Cerebellar cortex (tissue), 1 donor: ENCODE results near the gene PADI6.

ENCODE experiments used
- DNase-seq: peaks from one replicate; pipeline ENCODE4 v3.0.0-alpha.2; 2015; ENCODE audit warnings: low spot score

Gene PADI6

DNA sequence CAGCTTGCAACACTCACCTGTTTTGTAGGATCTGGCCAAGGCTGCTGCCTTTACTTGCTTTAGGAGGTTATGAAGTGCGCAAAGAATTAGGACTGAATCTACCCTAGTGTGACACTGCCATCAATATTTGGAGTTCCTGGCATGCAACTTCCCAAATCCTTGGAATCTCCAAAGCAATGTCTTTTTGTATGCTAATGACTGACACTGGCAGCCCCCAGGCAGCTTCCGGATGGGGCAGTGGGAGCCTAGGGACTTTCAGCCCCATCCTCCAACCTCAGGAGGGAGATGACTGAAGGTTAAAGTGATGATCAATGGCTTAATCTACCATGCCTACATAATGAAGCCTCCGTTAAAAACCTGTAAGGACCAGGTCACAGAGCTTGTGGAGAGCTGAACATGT lies 62.0 kb downstream of the PADI6 start:
- DNase-seq, result no peak

DNA sequence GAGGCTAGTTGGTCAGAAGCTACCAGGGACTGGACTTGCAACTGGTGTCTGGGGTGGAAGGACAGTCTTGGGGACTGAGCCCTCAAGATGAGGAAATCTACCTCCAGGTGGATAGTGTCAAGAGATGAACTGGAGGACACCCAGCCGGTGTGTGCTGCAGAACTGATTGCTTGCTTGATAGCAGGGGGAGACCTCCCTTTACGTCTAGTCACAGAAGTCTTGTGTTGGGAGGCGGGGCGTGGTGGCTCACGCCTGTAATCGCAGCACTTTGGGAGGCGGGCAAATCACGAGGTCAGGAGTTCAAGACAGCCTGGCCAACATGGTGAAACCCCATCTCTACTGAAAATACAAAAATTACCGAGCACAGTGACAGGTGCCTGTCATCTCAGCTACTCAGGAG lies 62.6 kb downstream of the PADI6 start:
- DNase-seq, result no peak

DNA sequence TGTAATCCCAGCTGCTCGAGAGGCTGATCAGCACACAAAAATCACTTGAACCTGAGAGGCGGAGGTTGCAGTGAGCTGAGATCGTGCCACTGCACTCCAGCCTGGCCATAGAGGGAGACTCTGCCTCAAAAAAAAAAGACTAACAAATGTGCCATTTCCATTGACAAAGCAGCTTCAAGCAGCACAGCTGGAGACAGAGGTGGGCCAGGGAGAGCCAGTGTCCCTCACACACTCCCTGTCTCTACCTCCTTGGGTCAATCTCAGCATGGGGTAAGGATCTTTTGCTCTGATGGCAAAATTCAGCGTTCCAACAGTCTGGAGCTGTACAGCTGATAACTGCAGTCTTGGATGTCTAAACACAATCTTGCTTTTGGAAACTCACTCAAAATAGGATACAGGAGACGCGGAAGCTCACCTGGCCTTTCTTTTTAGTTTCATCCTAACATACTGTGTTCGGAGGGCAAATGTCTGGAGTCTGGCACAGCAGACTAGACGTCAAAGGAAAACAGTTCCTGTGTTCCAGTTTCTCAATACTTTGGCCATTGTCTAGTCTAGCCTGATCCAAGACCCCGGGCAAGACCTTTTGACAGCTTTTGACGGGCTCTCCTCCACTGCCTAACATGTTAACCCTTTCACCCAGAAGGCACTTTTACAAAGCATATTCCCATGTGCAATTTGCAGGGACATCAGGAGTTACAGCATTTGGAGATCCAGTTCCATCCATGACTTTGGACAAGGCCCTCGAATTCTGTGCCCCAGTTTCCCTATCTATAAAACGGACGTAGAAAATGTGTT lies 64.6 kb downstream of the PADI6 start:
- DNase-seq, result peak; percentile 20

DNA sequence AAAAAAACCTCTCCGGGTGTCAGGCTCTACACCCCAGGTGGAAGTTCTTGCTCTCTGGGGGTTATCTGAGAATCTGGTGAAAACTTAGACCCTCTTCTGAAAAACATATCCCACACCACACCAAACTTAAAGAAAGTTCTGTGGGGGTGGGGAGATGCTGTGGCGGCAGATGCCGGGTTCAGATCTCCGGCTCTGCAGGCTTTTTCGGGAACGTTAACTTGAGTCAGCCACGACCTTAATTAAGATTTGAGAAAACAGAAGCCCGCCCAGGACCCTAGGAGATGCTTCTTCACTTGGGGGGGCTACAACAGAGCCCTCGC lies 65.2 kb downstream of the PADI6 start:
- DNase-seq, result peak; percentile 35

DNA sequence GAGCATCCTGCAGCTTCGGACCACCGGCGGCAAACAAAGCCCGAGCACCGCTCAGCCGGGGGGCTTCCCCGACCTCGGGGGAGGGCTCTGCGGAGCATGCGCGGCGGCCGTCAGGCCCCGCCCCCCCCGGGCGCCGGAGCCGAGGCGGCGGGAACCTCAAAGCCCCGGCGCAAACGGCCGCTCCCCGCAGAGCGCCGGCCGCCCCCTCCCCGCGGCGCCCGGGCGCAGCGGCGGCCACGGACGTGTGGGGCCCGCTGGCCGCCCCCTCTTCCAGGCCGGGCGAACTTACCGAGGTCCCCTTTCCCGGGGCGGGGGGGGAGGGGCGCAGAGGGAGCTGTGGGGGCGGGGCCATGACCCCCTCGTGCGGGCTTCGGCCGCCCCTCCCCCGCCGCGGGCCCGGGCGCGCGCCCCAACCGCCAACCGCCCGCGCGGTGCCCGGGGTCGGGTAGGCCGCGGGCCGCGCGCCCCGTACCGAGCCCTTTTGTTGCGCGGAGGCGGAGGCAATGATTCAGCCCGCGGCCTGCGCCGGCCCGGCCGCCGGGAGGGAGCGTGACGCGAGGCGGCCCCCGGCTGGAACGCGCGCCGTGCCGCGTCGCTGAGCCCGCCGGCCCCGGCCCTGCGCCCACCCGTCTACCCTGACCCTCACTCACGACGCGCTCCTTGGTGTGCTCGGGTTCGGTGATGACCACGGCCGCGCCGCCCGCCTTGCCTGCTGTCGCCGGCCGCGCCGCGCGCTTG lies 65.8 kb downstream of the PADI6 start:
- DNase-seq, result no peak

DNA sequence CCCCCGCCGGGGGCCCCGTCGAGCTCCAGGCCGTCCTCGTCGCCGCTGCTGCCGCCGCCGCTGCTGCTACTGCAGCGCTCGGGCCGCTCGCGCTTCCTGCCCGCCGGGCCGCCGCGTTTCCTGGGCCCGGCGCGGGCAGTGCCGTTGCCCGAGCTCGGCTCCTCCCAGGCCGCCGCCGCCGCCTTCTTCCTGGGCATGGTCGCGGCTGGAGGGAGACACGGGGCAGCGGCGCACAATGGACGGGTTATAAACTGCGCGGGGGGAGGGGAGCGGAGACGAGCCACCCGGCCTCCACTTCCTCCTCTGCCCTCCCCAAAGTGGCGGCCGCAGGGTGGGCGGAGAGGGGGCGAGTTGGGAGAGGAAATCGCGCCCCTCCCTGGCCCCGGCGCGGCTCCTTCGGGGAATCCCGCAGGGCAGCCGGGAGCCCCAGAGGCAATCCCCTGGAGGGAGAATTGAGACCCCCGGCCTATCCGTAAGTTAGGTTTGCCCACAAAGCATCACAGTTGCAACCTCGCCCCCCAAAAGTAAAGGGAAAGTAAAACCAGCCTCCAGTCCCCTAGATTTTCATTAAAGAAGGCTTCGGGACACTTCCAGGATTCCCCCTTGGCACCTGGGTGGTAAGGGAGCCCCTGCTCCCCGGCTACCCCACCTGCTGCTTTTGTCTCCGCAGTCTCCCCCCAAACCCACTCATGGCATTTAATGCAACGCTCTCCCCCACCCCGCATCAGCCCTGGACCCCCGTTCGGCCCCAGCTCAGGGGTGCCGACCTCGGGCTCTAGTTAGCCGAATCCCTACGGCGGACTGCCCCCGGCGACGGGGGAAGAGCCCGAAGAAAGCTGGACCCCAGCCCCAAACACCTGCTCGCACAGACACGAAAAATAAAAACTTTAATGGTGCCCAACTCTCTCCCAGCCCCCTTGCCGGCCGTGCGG lies 66.6 kb downstream of the PADI6 start:
- peak; percentile 37 for DNase-seq

DNA sequence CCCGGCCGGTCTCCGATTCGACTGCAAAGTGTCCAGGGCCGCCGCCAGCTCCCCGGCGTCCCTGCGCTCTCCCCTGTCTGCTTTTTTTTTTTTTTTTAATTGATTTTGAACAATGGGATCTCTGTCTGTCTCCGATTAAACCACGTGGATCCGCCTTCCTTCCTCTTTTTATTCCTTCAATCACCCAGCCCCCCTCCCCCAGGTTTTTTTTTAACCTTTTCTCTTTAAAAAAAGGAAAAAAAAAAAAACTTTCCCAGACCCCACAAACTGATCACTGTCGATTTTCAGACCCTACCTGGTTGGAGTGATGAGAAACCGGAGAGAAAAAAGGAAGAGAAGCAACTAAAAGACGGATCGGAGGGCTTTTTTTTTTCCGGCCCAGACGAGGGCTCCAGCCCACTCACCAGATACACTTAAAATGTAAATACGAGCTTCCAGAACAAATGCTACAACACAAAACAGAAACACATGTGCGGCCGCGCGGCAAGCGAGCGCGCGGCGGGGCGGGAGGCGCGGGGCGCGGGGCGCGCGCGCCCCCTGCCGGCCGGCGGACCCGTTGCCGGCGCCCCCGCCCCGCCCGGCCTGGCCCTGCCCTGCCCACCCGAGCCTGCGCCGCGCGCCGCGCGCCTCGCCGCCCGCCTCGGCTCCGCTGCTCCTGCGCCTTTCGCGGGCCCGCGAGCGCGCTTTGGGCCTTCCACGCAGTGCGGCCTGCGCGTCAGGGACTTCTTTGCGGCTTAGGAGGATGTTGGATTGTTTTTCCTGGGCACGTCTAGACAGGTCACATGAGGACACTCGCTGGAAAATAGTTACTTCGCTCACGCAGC lies 67.5 kb downstream of the PADI6 start, which contains the start of gene RCC2:
Gene RCC2, minus strand, starts transcription at position 428 of the 824 bp plus-strand sequence. CDS start 1,163 bp downstream, outside the sequence.
- peak; percentile 64 for DNase-seq

DNA sequence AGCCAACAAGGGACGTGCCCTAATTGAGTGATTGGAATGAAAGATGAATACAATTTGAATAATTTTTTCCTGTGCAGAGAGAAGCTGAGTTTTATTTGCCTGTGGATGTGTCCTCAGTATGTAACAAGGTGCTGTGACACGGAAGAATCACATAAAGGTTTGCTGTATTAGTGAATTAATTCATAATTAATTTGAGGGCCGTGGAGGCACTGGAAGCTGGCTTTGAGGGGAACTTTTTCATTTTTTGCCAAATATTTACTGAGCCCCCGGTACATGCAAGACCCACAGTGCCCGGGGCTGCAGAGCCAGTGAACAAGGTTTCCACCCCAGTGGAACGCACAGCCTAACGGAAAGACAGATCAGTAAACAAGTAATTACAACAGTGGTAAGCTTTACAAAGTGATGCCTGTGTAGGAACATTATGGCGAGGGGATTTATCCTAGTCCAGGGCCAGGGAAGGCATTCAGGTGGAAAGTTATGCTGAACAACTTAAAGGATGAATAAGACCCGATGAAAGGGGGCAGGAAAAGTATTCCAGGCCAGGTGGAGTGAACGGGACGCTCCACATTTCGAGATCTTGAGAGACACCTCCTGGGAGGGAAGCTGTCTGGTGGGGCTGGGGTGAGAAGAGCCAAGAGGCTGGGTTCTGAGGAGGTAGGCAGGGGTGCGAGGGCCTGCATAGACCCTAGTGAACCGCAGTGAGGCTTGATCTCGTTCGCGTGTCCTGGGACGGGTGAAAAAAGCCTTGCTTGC lies 68.3 kb downstream of the PADI6 start:
- no peak for DNase-seq

DNA sequence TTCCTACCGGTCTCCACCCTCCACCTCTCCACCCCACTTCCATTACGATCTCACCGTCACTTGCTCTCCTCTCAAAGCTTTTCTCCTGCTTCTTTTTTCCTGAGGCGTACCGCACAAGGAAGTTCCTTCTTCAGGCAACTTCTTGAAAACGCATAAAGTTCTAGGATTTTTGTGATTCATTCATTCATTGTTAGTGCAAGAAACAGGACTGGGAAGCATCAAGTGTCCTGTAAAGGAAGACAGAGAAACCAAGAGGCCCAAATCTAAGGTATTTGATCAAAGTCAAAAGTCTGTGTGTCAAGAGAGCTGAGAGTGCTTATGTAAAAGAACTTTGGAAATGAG lies 68.8 kb downstream of the PADI6 start:
- DNase-seq, result no peak

DNA sequence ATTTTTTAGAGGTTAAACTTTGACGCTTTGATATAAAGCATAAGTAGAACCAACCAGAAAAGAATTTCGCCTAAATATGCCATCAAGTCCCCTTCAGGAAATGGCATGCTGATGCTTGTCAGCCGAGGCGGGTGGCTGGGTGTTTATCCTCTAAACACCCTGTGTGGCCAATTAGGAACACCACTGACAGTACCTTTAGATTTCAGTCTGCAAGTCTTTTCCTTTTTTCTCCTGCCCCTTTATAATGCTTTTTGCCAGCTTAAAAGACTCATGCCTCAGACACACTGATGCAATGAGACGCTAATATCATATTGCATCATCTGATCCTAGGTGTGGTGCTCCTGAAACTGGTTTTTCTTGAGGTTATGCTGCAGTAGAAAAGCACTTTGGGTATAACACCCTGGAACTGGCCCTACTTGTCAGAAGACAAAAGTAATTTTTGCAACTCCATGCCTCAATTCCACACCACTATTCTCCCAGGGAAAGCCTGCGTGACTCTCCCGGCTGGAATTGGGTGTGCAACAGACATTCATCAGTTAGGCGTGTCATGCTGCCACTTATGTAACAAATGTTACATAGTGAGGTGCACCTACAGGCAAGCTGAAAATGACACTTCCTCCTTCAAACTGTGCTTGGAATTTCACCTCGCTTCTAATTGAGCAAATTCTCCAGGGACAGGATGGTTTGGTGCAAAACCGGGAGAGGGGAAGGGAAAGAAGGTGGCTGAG lies 69.4 kb downstream of the PADI6 start:
- no peak for DNase-seq

DNA sequence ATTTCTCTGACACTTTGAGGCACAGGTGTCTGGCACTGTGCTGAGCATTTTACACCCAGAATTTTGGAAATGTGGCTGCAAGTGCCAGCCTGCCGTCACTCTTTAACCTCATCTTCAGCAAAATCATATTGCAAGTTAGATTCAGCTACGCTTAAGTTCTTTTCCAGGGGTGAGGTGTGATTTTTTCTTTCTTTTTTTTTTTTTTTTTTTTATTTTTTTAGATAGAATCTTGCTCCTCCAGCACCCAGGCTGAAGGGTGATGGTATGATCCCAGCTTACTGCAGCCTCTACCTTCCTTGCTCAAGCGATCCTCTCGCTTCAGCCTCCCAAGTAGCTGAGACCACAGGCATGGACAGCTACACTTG lies 70.0 kb downstream of the PADI6 start:
- no peak for DNase-seq

DNA sequence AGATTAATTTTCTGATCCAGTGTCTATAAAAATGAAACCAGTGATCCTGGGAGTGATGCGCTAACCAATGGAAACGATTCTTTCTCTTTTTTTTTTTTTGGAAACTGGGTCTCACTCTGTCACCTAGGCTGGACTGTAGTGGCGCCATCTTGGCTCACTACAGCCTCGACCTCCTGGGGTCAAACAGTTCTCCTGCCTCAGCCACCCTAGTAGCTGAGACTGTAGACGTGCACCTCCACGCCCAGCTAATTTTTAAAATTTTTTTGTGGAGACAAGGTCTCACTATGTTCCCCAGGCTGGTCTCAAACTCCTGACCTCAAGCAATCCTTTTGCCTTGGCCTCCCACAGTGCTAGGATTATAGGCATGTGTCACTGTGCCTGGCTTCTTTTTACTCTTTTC lies 70.8 kb downstream of the PADI6 start:
- no peak for DNase-seq

DNA sequence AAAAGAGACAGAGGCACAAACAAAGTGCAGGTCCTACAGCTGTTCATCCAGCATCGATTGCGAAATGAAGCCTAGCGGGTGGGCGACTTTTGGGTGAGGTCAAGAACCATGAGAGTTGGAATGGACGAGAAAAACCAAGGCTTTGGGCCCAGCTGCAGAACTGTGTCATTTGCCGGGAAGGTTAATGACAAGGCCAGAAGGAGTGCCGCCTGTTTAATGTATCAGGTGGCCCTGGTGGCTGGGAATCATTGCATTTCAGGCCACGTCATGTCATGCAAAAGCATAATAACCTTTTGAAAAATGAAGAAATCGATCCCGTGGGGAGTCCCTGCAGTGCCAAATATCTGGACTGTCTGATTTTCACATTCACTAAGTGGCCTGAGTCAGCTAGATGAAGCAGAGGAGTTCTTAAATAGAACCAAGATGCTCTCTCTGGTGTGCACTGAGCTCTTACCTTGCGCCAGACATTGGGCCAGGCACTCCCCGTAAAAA lies 75.6 kb downstream of the PADI6 start:
- DNase-seq, result no peak
